ENCODE results near the gene CBX8.

Gene CBX8

DNA sequence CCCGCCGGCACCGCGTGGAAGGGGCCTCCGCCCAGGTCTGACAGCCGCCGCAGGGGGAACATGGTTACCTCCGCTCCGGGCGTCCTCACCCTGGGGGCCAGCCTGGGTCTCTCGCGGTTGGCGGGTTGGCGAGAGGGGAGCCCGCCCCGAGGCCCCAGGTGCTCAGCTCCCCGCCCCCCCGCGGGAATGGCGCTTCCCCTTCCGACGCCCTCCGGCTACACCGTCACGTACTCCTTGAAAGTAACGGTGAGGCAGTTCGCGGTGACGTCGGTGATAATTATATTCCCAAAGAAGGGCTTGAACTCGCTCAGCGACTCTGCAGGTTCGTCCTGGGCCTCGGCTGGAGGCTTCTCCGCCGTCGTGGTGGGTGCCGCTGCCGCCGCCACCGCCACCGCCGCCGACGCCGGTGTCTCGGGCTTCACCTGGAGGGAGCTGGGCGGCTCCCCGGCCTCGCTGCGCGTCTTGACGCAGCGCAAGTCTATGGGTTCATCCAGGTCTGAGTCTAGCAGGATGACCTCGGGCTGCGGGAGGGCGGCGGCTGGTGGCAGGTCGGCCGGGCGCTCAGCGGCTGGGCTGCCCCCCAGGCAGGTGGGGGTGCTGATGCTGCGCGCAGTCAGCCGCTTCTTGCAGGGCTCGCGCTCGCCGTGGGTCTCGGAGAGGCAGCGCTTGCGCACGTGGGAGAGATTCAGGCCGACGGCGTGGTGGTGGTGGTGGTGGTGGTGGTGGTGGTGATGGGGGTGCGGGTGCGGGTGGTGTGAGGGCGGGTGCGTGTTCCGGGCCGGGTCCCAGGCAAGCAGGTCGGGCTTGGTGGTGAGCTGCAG, 37.1 kb upstream of the CBX8 start:
- Histone ChIP-seq H3K27me3 (ENCODE audit: low read length) (no peaks in the 10 kb centered on the region), H3K9me2 (replicated peaks; ENCODE audit: insufficient read depth, low read length) (no peaks in the 10 kb centered on the region), H4K20me1 (ENCODE audit: low read depth, low read length) (peaks cover 17% of the 10 kb centered on the region; the same call in 1 of the 2 replicates), H3K9ac (ENCODE audit: low read length) (no peak overlapping the region), H2AFZ (ENCODE audit: low read depth, low read length, severe bottlenecking) (no peak overlapping the region), H3K27ac (ENCODE audit: low read depth, low read length) (no peak overlapping the region), H3K9me3 (ENCODE audit: insufficient read depth, low read length) (no peaks in the 10 kb centered on the region), H3K4me2 (ENCODE audit: low read depth, low read length, poor library complexity, severe bottlenecking) (no peak overlapping the region), H3K36me3 (ENCODE audit: low read length) (0 out of 2 replicates have a peak, but pooled peaks cover 3% of the 10 kb centered on the region), H3K4me3 (ENCODE audit: insufficient read depth, low read length, poor library complexity, severe bottlenecking) (no peak overlapping the region), H3F3A (ENCODE audit: insufficient read depth) (peaks cover 14% of the 10 kb centered on the region), H3K79me2 (ENCODE audit: insufficient read depth, low read length) (peaks cover 23% of the 10 kb centered on the region)
- TF ChIP-seq CTCF (IDR thresholded peaks at IDR 0.05; ENCODE audit: insufficient read depth, low read length, poor library complexity, severe bottlenecking), result no peak
- TF ChIP-seq EZH2phosphoT487 (conservative IDR thresholded peaks at IDR 0.05; ENCODE audit: low read length), result no peak

- no peaks in the 10 kb centered on the region for H3K27me3 ChIP-seq (ENCODE audit: low read length)
- H3K36me3 ChIP-seq (ENCODE audit: low read length), result 0 out of 2 replicates have a peak, but pooled peaks cover 3% of the 10 kb centered on the region
- H3K4me3 ChIP-seq (ENCODE audit: insufficient read depth, low read length, poor library complexity, severe bottlenecking), result no peak overlapping the region
- H4K20me1 ChIP-seq (ENCODE audit: low read depth, low read length), result peaks cover 17% of the 10 kb centered on the region; the same call in 1 of the 2 replicates
- peaks cover 10% of the 10 kb centered on the region for H3F3A ChIP-seq (ENCODE audit: insufficient read depth)
- H3K9me3 ChIP-seq (ENCODE audit: insufficient read depth, low read length), result no peaks in the 10 kb centered on the region
- no peak overlapping the region for H3K4me2 ChIP-seq (ENCODE audit: low read depth, low read length, poor library complexity, severe bottlenecking)
- no peak overlapping the region for H3K27ac ChIP-seq (ENCODE audit: low read depth, low read length)
- no peak overlapping the region for H3K9ac ChIP-seq (ENCODE audit: low read length)
- H2AFZ ChIP-seq (ENCODE audit: low read depth, low read length, severe bottlenecking), result no peak overlapping the region
- H3K79me2 ChIP-seq (ENCODE audit: insufficient read depth, low read length), result peaks cover 18% of the 10 kb centered on the region
- TF ChIP-seq EZH2phosphoT487 (conservative IDR thresholded peaks at IDR 0.05; ENCODE audit: low read length) (no peak), CTCF (IDR thresholded peaks at IDR 0.05; ENCODE audit: insufficient read depth, low read length, poor library complexity, severe bottlenecking) (no peak)
- no peaks in the 10 kb centered on the region for H3K9me2 ChIP-seq (replicated peaks; ENCODE audit: insufficient read depth, low read length)
Observed at GRCh38 chr17:79833110-79833450, 36.2 kb upstream of the CBX8 start.

DNA sequence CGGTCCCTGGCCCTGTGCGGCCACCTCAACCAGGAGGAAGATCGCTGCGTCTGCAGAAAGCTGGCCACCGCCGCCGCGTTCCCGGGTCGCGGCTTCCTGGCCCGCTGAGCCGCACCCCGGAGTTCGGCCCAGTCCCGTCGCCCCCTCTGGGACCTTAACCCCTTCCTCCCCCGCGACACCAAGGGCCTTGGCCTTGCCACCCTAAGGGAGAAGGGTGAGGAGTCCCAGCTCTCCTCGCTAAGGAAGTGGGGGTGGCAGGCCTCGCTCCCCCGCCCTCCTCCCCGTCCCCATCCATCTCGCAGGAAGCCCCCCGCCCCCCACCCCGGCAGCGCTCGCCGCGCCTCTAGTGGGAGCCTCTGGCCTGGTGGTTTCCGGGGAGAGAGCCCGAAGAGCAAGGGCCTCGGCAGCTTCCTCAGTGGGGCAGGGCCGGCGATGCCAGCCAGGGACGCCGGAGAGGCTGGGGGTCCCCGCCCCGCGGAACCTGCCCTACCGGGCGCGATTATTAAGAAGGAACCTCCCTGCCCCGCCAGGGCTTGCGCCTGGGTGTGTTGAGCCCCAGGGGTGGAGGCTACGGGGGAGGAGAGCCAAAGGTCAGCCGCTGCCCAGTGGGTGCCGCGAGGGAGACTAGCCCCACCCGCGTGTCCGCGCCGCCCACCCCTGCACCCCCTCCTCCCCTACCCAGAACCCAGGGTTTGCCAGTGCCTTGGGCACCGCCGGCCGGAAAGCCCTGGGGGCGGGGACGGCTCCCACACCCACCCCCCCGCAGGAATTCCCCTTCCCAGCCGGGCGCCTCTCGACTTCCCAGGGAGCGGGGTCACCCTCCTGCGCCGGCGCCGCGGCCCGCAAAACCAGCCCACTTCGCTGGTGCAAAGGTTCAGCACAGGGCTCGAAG, 35.6 kb upstream of the CBX8 start:
- TF ChIP-seq EZH2phosphoT487 (conservative IDR thresholded peaks at IDR 0.05; ENCODE audit: low read length), result no peak
- no peak for TF ChIP-seq CTCF (IDR thresholded peaks at IDR 0.05; ENCODE audit: insufficient read depth, low read length, poor library complexity, severe bottlenecking)
- Histone ChIP-seq H3K27me3 (ENCODE audit: low read length) (no peaks in the 10 kb centered on the region), H3K4me2 (ENCODE audit: low read depth, low read length, poor library complexity, severe bottlenecking) (no peak overlapping the region)

More for the DNA sequence above, 35.6 kb upstream of the CBX8 start:
- no peak overlapping the region for H2AFZ ChIP-seq (ENCODE audit: low read depth, low read length, severe bottlenecking)
- no peaks in the 10 kb centered on the region for H3K9me2 ChIP-seq (replicated peaks; ENCODE audit: insufficient read depth, low read length)
- no peak overlapping the region for H3K4me3 ChIP-seq (ENCODE audit: insufficient read depth, low read length, poor library complexity, severe bottlenecking)
- 0 out of 2 replicates have a peak, but pooled peaks cover 3% of the 10 kb centered on the region for H3K36me3 ChIP-seq (ENCODE audit: low read length)
- H3K9me3 ChIP-seq (ENCODE audit: insufficient read depth, low read length), result no peaks in the 10 kb centered on the region
- H3K27ac ChIP-seq (ENCODE audit: low read depth, low read length), result no peak overlapping the region
- H3F3A ChIP-seq (ENCODE audit: insufficient read depth), result peaks cover 5% of the 10 kb centered on the region
- H4K20me1 ChIP-seq (ENCODE audit: low read depth, low read length), result peaks cover 17% of the 10 kb centered on the region; the same call in 1 of the 2 replicates
- H3K9ac ChIP-seq (ENCODE audit: low read length), result no peak overlapping the region
- peaks cover 12% of the 10 kb centered on the region for H3K79me2 ChIP-seq (ENCODE audit: insufficient read depth, low read length)
